ENCODE results near the gene KIF2A.
"Not testable (repeated sequence)": the region's sequence is repeated elsewhere in the genome, so short reads cannot be mapped to it uniquely, and the experiment has no call there.

The KIF2A gene

GRCh38 chr5:62289813-62290212 is 16.2 kb upstream of the KIF2A start:
- Histone ChIP-seq H3K4me3 (ENCODE audit: low read depth in 1 of 2, low read length in 1 of 2) (no peak overlapping the region), H3K9me3 (no peaks in the 10 kb centered on the region), H3K27ac (no peak overlapping the region), H3K27me3 (no peaks in the 10 kb centered on the region), H3K36me3 (no peaks in the 10 kb centered on the region), H3K4me1 (ENCODE audit: control insufficient read depth in 1 of 2, insufficient read depth in 1 of 2, low read depth in 1 of 2, low read length in 1 of 2) (no peaks in the 10 kb centered on the region)
- TF ChIP-seq CTCF (IDR thresholded peaks at IDR 0.05), result no peak

- not testable (repeated sequence) for H3K4me3 ChIP-seq (ENCODE audit: low read depth in 1 of 2, low read length in 1 of 2); H3K27me3 ChIP-seq
These were observed 14.2 kb upstream of the KIF2A start for GRCh38 chr5:62291829-62292228.

GRCh38 chr5:62296998-62297397 is 9.0 kb upstream of the KIF2A start:
- Histone ChIP-seq H3K27ac (no peak overlapping the region), H3K27me3 (no peaks in the 10 kb centered on the region), H3K9me3 (no peaks in the 10 kb centered on the region), H3K4me1 (ENCODE audit: control insufficient read depth in 1 of 2, insufficient read depth in 1 of 2, low read depth in 1 of 2, low read length in 1 of 2) (no peaks in the 10 kb centered on the region), H3K36me3 (no peaks in the 10 kb centered on the region), H3K4me3 (ENCODE audit: low read depth in 1 of 2, low read length in 1 of 2) (no peak overlapping the region)
- no peak for TF ChIP-seq CTCF (IDR thresholded peaks at IDR 0.05)

More at GRCh38 chr5:62291829-62292228, 14.2 kb upstream of the KIF2A start:
- not testable (repeated sequence) for H3K27ac ChIP-seq; H3K36me3 ChIP-seq; H3K4me1 ChIP-seq (ENCODE audit: control insufficient read depth in 1 of 2, insufficient read depth in 1 of 2, low read depth in 1 of 2, low read length in 1 of 2); H3K9me3 ChIP-seq

- no peaks in the 10 kb centered on the region for H3K36me3 ChIP-seq
- no peak for TF ChIP-seq CTCF (IDR thresholded peaks at IDR 0.05)
- H3K27me3 ChIP-seq, result no peaks in the 10 kb centered on the region
- no peak overlapping the region for H3K4me3 ChIP-seq (ENCODE audit: low read depth in 1 of 2, low read length in 1 of 2)
- no peaks in the 10 kb centered on the region for H3K4me1 ChIP-seq (ENCODE audit: control insufficient read depth in 1 of 2, insufficient read depth in 1 of 2, low read depth in 1 of 2, low read length in 1 of 2)
- no peak overlapping the region for H3K27ac ChIP-seq
- H3K9me3 ChIP-seq, result no peaks in the 10 kb centered on the region
These were observed 7.9 kb upstream of the KIF2A start for GRCh38 chr5:62298118-62298517.

GRCh38 chr5:62299101-62299500 is 6.9 kb upstream of the KIF2A start:
- Histone ChIP-seq H3K36me3 (no peaks in the 10 kb centered on the region), H3K27ac (no peak overlapping the region), H3K27me3 (no peaks in the 10 kb centered on the region), H3K4me1 (ENCODE audit: control insufficient read depth in 1 of 2, insufficient read depth in 1 of 2, low read depth in 1 of 2, low read length in 1 of 2) (no peaks in the 10 kb centered on the region), H3K4me3 (ENCODE audit: low read depth in 1 of 2, low read length in 1 of 2) (no peak overlapping the region), H3K9me3 (no peaks in the 10 kb centered on the region)
- no peak for TF ChIP-seq CTCF (IDR thresholded peaks at IDR 0.05)

GRCh38 chr5:62299600-62299999 is 6.4 kb upstream of the KIF2A start:
- Histone ChIP-seq H3K4me3 (ENCODE audit: low read depth in 1 of 2, low read length in 1 of 2) (no peak overlapping the region), H3K27me3 (no peaks in the 10 kb centered on the region), H3K4me1 (ENCODE audit: control insufficient read depth in 1 of 2, insufficient read depth in 1 of 2, low read depth in 1 of 2, low read length in 1 of 2) (no peaks in the 10 kb centered on the region), H3K9me3 (no peaks in the 10 kb centered on the region), H3K36me3 (no peaks in the 10 kb centered on the region), H3K27ac (no peak overlapping the region)
- TF ChIP-seq CTCF (IDR thresholded peaks at IDR 0.05), result no peak
